LoVo (cell line): Measurements from ENCODE around the gene TGFBR1.
A peak's percentile ranks its signal among the peaks of the same experiment; 100 is the strongest.

Experiments used
- DNase-seq: peaks from one replicate; pipeline ENCODE4 v3.0.0-alpha.2; 2016; ENCODE audit warnings: low spot score

TGFBR1 gene

DNA sequence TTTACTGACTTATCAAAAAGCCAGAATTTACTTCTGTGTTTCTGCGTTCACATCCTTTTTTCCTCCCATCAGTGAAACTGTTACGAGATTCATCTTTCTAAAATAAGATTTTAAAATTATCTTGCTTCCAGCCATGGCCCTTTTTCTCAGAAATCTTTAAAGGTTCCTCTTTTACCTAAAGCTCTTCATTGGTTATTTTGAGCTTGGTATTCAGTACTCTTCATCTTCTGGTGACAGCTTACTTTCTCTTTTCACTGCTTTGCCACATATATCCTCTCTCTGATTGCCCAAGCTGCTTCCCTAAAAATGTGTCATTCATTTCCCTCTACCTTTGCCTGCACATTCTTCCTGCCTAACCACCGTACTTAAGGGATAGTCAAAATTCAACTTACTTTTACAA is 32.3 kb downstream of the TGFBR1 start:
- no peak for DNase-seq

DNA sequence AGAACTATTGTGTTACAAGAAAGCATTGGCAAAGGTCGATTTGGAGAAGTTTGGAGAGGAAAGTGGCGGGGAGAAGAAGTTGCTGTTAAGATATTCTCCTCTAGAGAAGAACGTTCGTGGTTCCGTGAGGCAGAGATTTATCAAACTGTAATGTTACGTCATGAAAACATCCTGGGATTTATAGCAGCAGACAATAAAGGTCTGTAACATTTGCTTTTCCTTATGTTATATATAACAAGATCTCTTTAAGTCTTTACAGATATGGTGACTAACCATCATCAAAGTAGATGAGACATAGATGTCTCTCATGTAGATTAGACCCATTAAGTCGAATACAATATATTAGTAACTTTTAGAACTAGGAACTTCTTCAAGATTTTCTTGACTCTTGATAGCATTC is 33.0 kb downstream of the TGFBR1 start:
- DNase-seq: no peak

DNA sequence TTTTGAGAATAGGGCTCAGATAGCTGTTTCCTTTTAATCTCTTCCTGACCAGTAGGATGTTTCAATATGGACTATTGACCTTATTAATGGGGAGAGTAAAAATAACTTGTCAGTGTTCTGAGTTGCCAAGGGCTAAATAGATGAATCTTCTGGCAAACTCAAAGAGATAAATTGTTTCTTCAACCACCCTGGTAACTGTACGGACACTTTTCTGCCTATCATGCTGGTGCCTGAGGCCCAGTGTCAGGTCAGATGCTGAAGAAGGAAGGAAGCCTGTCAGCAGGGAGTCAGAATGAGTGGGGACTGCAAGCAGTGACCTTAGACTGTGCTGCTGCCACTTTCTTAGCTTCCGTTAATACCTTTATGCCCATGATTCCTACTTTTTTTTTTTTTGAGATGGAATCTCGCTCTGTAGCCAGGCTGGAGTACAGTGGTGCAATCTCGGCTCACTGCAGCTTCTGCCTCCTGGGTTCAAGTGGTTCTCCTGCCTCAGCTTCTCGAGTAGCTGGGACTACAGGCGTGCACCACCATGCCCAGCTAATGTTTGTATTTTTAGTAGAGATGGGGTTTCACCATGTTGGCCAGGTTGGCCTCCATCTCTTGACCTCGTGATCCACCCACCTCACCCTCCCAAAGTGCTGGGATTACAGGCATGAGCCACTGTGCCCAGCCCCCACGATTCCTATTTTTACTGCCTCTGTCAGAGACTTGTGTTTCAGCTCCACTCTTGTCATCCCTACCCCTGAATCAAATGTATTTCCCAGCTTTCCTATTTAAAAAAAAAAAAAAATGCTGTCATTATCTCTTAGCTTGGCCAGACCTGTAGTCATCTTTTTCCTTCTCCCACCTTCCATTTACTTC is 33.7 kb downstream of the TGFBR1 start:
- DNase-seq: no peak

DNA sequence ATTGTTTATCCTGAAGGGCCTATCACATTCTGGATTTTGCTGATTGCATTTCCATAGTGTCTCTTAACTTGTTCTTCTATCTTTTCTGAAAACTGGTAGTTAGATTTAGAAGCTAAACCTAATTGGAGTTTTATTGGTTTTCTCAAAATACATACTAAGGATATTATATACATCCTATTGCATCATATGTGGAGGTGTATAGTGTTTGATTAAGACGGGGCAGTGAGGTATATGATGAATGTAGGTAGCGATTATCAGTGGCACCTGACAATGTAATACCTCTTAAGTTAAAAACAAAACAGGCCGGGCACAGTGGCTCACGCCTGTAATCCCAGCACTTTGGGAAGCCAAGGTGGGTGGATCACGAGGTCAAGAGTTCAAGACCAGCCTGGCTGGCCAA is 35.0 kb downstream of the TGFBR1 start:
- no peak for DNase-seq

DNA sequence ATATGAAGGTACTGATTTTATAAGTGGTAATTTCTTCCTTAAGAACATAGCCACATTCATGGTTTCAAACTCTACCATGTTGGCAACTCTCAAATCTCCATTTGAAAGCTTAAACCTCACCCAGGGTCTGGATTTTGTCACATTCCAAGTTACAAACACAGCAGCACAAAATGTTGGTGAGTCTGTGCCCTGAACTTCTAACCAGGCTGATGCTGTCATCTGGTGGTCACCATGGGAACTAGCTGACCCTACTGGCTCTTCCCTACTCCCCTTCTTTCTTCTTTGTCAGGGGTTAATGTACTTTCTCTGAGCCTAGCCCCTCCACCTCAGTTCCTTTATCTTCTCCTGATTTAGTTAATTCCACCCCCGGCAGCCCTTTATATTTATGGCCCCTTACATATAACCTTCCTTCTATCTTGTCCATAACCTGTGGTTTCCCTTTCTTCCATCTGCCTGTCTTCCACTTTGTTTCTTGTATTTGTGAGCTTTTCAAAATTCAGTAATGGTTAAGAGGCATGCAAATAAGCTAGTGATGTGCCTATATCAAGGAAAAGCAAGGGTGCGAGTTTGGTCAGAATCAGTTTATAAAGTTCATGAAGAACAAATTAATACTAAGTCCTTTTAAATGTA is 35.9 kb downstream of the TGFBR1 start:
- peak; percentile 34 for DNase-seq

DNA sequence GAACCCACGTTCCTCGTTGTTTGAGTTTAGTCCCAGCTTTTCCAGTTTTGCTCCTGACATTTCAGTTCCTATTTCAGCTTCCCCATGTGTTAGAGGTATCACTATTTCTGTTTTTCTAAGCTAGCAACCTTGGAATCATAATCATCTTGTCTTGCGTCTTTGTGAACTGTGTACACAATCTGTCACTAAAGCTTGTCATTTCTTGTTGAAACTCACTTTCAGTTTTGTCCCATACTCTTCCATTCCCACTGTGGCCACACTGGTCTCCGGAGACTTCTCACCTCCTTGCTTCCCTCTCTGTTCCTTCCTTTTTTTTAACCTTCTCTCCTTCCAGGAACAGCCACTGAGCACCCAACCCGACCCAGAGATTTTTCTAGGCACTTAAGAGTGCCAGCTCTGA is 36.9 kb downstream of the TGFBR1 start:
- no peak for DNase-seq

DNA sequence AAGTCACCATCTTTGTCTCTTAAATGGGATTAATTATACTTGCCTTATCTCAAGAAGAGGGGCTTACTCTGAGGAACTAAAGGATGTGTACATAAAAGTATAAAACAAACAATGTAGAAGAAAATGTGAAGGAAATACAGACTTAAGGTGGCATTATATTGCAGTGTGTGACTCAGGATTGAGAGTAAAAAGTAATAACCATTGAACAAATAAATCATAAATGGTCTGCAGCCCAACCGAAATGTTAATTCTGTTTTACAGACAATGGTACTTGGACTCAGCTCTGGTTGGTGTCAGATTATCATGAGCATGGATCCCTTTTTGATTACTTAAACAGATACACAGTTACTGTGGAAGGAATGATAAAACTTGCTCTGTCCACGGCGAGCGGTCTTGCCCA is 37.4 kb downstream of the TGFBR1 start:
- no peak for DNase-seq

DNA sequence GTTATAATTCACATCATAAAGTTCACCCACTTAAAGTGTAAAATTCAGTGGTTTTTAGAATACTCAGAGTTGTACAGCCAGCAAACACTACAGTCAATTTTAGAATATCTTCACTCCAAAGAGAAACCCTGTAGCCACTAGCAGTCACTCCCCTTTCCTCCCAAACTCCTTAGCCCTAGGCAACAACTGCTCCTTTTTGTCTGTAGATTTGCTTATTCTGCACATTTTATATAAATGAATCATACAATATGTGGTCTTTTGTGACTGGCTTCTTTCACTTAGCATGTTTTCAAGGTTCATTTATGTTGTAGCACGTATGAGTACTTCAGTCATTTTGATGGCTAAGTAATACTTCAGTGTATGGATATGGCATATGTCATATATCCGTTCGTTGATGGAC is 38.7 kb downstream of the TGFBR1 start:
- DNase-seq: no peak

DNA sequence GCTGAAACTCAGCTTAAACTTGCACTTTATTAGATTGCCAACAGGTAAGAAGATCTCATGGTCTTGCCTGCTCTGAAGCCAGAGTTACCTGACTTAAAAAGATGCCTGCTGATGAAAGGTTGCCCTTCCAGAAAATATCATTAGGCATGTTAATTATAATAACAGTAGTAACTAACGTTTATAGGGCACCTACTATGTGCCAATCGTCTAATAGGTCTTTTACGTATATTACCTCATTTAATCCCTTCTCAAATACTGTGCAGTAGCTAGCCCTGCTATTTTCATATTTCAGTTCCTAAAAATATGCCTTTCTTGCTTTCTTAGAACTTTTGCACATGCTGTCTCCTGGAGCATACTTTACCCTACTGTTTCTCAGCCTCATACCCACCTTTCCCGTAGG is 40.1 kb downstream of the TGFBR1 start:
- DNase-seq: no peak

DNA sequence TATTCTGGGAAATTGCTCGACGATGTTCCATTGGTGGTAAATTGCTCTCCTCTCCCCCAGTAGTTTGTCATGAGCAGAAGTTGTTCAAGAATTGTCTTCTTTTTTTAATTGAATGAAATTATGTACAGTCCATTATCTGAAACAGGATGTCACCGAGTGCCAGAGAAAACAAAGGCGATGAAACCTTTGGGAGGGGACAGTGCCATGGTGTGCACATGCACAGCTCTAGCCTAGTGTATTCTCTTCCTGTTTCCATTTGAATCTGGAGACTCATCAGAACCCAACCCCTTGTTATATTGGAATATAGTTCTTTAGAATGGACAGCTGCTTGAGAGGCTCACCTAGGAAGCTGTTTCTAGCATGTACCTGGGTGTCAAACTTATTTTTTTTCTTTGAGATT is 41.7 kb downstream of the TGFBR1 start:
- DNase-seq: no peak

DNA sequence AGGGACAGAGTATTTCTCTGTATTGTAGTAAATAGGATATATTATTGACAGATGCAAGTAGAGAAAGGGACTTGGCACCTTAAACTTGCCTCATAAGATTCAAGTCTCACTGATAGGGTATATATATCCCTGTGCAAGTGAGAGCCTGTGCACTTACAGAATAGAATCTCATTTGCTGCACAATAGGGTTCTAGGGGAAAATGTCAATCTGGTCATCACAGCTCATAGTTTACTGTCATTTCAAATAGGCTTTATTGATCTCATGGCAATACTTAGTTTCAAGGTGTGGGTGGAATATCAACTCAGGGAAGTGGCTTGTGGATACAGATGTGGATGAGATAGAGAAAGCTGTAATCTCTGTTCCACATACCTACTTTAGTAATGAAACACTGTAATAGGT is 42.3 kb downstream of the TGFBR1 start:
- DNase-seq: no peak

DNA sequence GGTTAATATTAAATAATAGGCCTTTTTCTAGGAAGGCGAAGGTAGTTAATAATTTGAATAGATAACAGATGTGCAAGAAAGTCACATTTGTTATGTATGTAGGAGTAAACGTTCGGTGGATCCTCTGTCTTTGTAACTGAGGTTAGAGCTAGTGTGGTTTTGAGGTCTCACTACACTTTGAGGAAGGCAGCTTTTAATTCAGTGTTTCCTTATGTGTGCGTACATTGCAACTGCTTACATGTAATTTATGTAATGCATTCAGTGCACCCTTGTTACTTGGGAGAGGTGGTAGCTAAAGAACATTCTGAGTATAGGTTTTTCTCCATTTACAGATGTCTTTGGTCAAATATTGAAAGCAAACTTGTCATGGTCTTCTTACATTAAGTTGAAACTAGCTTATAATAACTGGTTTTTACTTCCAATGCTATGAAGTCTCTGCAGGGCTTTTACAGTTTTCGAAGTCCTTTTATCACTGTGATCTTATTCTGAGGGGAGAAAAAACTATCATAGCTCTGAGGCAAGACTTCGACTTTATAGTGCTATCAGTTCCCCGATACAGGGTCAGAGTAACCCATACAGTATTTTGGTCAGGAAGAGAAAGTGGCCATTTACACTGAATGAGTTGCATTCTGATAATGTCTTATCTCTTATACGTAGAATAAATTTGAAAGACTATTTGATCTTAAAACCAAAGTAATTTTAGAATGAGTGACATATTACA is 45.7 kb downstream of the TGFBR1 start:
- no peak for DNase-seq

DNA sequence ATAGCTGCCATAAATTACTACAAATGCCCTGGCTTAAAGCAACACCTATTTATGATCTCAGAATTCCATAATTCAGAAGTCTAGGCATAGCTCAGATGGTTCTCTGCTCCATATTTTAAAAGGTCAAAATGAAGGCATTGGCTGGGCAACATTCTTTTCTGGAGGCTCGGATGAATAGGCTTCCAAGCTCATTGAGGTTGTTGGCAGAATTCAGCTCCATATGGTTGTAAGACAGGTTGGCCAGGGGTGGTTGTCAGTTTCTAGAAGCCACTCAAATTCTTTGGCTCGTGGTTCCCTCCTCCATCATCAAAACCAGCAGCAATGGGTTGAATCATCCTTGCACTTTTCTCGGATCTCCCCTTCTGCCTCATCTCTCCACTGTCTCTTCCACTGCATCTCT is 49.4 kb downstream of the TGFBR1 start:
- DNase-seq: no peak

DNA sequence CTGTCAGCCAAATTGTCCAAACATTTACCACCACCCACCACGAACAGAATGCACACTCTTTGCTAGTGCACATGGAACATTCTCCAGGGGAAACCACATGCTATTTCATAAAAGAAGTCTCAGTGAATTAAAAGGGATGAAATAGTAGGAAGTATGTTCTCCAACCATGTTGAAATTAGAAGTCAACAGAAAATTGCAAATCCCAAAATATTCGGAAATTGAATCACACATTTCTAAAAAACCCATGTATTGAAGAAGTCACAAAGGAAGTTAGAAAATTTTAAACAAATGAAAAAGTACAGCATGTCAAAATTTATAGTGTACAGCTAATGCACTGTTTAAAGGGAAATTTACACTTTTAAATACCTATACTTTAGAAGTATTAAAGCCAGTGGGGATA is 50.8 kb downstream of the TGFBR1 start:
- DNase-seq: no peak

DNA sequence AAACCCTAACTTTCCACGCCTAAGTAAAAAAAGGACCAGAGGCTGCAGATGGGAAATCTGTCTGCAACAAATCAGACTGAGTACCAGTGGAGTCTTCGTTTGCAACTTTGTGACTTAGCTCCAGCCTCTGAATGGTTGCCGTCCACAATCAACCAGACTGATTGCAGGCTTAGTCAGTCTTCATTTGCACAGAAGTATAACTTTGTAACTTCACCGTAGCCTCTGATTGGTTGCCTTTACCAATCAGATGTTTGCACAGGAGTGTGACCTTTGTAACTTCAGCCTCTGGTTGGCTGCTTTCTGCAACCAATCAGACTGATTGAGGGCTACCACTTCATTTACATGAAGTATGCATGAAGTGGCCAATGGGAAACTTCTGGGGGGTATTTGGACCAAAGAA is 53.7 kb downstream of the TGFBR1 start:
- DNase-seq: no peak

DNA sequence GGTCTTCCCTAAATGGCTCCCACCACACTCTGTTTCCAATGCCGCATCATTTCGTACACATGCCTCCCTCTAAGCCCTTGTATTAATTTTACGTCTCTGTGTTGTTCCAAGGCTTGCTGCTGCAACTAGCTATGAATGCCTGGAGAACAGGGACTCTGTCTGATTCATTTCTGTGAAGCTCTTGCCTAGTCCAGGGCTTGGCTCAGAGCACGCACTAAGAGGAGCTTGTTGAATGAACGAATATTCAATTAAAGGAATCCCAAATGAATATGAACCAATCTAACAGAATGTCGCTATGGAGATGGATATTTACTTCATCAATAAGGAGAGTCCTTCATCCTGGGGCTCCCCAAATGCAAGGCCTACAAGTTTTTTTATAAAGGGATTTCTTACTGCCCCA is 55.3 kb downstream of the TGFBR1 start:
- DNase-seq: no peak

DNA sequence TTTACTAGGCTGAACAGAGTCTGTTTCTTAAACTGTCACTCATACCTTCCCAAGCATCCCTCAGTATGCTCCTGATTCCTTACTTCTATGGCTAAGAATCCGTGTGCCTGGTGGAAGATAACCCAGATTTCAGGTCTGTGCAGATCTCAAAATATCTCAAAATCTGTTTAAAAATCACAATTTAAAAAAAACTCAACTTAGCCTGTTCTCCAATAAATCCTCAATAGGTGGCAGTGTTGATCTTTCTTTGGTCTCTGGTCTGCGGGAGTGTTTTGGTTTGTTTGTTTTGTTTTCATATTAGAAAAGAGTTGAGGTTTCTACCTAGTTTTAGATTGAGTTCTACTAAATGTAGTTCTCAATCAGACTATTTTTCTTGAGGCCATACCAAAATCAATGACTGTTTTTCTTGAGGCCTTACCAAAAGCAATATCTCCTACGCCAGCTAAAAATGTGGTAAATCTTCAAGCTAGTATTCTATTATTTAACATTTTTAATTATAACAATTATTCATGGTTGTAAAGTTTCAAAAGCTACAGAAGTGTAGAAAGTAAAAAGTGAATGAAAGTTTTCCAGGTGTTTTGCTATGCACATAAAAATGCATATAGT is 57.9 kb downstream of the TGFBR1 start:
- peak; percentile 38 for DNase-seq

DNA sequence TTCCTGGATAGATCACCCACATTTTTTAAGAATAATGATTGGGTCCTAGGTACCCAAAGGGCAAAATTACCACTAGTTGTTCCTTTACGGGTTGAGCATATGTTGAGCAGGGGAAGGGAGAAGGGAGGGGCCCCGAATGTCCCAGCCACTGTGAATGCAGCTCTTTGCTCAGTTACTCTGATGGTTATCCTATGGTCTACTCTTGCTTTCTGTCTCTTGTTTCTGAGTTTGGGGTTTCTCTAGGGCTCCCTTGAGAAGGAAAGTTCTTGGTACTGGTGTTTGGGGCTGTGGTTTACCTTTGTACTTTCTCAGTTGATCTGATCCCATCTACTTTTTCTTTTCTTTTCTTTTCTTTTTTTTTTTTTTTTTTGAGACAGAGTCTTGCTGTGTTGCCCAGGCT is 61.2 kb downstream of the TGFBR1 start:
- no peak for DNase-seq

DNA sequence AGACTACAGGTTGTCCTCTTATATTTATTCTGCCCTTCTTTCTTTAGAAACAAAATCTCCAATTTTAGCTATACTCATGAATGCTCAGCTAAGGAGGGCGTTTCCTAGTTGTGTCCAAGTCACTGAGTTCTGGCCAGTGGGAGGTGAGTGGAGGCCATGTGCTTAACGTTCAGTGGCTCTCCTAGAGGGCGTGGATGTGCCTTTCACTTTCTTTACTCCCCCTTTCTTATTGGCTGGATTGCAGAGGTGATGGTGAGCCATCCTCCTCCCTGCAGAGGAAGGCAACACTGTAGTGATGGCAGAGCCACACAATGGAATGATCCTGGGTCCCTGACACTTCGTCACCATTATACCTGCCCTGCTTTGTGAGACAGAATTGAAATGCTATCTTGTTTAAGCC is 62.2 kb downstream of the TGFBR1 start:
- DNase-seq: no peak

DNA sequence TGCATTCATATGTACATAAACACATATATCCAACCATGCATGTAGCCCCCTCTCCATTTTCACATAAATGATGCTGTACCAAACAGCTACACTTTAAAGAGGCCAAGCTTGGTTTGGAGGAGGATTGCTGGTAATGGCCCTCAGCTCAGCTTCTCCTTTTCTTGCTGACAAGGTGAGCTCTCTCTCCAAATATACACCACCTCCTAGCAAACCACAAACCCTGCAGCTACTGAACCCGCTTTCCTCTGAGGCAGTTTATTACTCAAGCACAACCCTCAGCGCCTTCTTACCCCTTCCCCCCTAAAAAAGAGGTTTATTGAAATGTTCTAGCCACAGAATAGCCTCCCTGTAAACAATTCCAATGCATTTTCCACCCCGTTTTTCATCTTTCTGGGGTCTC is 62.8 kb downstream of the TGFBR1 start:
- DNase-seq: no peak

DNA sequence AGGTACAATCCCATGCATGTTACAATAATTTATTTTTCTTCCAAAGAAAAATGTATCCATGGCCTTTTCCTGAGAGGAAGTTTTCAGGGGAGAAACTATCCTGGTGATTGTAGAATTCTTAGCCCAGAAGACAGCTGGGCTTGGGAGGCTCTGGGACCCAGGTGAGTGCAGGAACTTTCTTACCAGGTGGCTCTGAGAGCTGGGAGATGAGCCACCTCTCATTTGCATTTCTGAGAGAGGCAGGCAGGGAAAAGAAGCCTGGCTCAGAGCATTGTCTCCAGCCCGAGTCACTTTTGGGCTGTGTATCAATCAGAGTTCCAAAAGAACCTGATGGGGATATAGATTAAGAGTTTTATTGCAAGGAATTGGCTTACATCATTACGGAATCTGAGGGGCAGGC is 64.2 kb downstream of the TGFBR1 start:
- no peak for DNase-seq

DNA sequence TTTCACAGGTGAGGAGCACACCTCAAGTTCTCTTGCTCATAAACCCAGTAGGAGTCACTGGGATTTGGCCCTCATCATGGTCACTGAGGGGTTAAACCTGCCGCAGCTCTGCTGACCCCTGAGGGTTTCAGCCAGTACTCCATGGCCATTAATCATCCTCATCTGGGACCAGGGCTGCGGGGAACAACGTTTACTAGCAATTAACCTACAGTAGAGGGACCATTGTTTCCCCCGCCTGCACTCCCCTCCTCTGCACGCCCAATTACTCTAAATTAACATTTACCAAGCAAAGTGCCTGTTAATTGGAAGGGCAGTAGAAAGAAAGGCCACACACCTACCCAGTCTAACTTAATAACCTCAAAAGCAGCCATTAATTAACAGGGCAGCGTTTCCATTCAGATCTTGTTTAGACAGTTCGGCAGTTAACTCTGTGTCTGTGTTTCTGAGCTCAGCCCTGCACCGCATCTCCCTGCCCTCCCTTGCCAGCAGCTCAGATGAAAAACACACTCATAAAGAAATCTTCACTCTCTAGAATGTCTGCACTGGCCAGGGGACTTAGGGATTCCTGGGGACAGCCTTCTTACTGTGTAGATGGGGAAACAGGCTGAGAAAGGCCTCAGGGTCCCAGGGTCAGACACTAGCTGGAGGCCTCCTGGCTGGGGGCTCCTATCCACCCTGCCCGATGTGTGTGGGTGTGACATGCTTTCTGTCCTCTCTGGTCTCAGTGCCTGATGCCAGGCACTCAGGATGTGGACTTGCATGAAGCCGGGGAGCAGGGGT is 65.3 kb downstream of the TGFBR1 start:
- no peak for DNase-seq
